ENCODE results near the gene ME1. TPM values are rescaled to one million over a fixed set of nuclear protein-coding genes. Genes with fewer than 3 reads are reported as not detected.
"Not testable (repeated sequence)": the region's sequence is repeated elsewhere in the genome, so short reads cannot be mapped to it uniquely, and the experiment has no call there.

ME1 gene
- total RNA-seq, 1 experiment from 2014 or later, result 10.4 TPM

DNA sequence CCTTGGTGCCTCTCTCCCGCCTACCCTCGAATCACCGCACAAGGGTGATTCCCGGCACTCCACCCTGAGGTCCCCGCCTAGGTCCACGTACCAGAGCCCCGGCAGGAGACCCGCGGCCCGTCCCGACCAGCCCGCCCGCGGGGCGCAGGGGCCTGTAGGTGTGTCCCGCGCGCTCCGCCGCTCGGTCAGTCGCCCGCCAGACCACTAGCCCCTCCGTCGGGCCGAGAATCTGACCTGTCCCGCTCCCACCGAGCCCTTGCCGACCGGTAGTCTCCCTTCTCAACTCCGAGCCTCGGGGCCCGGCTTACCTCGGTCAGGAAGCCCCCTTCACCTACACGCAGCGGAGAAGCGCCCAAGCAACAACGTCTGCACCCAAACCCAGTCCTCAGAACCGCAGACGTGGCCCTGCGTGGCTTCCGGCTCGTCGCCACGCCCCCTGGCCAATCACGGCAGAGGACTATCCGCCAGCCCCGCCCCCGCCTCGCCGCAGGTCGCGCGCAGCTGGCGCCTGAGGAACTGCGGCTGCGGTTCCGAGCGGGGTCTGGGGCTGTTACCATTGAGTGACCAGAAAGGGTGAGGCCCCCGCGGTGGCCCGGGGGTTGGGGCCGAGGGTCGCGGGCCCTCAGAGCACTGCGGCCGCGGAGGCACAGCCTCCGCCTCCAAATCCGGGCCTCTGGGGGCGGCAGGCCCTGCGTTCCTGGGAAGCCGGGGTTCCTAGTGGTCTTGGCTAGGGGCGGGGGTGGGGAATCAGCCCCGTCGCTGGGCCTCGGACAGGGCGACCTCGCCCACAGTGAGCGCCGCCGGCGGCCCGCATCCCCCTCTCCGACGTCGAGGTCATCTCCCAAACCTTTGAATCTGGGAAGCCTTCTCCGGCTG, 237.7 kb downstream of the ME1 start, which contains the start of the genes PGM3 and RWDD2A:
Gene PGM3 (minus strand): TSS at position 395 of the 876 bp plus-strand sequence. CDS start 2,253 bp downstream, outside the sequence.
Gene RWDD2A (plus strand): TSS at position 487 of the 876 bp plus-strand sequence. CDS start 1,095 bp downstream, outside the sequence.
- H3K36me3 ChIP-seq, result peaks cover 31% of the 10 kb centered on the region

GRCh38 chr6:83192456-83192855, 238.4 kb downstream of the ME1 start:
- Histone ChIP-seq H3K4me3 (peak overlapping the region; percentile 79), H3K27me3 (no peaks in the 10 kb centered on the region), H3K9me3 (no peaks in the 10 kb centered on the region), H3K36me3 (peaks cover 38% of the 10 kb centered on the region)
- no peak for DNase-seq

More for the DNA sequence above, 237.7 kb downstream of the ME1 start, which contains the start of the genes PGM3 and RWDD2A:
- Histone ChIP-seq H3K9me3 (no peaks in the 10 kb centered on the region), H3K4me3 (peak within 1 kb of the TSS; percentile 79), H3K27me3 (no peaks in the 10 kb centered on the region)
- peak; percentile 91 for DNase-seq

DNA sequence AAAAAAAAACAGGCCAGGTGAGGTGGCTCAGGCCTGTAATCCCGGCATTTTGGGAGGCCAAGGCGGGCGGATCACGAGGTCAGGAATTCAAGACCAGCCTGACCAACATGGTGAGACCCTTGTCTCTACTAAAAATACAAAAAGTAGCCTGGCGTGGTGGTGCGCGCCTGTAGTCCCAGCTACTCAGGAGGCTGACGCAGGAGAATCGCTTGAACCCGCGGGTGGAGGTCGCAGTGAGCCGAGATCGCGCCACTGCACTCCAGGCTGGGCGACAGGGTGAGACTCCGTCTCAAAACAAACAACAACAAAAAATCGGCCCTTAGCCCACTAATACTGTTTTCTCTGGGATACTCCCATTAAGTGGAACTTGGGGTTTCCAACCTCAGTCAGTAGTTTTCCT, 238.9 kb downstream of the ME1 start:
- not testable (repeated sequence) for H3K27me3 ChIP-seq

DNA sequence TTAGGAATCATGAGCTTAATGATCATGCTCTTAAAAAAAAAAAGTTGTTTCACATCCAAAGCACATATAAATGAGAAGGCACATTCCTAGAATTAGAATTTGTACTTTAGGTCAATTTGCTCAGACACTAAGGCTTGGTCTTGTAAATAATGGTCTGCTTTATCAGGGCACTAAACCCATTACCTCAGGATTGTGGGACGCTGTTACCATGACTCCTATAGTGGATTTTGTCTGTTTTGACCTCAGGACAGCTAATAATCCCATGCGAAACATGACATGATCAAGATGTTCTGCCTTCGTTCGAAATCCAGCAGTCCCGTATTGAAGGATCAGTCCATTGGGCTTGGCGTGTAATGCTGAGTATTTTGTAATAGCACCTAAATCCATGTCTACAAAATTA, 240.2 kb downstream of the ME1 start:
- Histone ChIP-seq H3K36me3 (peaks cover 53% of the 10 kb centered on the region), H3K4me3 (no peak overlapping the region)

More for the DNA sequence above, 238.9 kb downstream of the ME1 start:
- not testable (repeated sequence) for DNase-seq, H3K9me3 ChIP-seq
- Histone ChIP-seq H3K36me3 (peaks cover 43% of the 10 kb centered on the region), H3K4me3 (peak overlapping the region; percentile 79)

DNA sequence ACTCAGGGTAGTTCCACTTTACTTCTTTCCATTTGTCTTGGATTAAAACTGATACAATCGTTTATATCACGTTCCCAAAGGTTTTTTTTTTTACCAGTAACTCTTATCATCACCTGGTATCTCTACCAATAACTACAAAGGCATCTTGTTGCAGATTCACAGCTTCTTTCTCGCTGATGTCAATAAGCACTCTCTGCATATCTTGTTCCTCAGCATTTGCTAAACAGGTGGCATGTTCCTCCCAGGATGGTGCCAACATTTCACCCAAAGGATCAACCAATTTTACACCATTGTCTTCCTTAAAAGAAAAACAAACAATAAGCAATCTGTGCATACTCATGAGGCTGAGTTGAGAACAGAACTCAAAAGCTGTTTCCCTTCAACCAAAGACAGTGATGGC, 242.3 kb downstream of the ME1 start:
- DNase-seq, result no peak
- H3K4me3 ChIP-seq, result no peak overlapping the region
- H3K9me3 ChIP-seq, result no peaks in the 10 kb centered on the region
- peaks cover 72% of the 10 kb centered on the region for H3K36me3 ChIP-seq
- H3K27me3 ChIP-seq, result no peaks in the 10 kb centered on the region

More for the DNA sequence above, 240.2 kb downstream of the ME1 start:
- Histone ChIP-seq H3K27me3 (no peaks in the 10 kb centered on the region), H3K9me3 (no peaks in the 10 kb centered on the region)
- DNase-seq, result no peak

- Histone ChIP-seq H3K4me3 (no peak overlapping the region), H3K36me3 (peaks cover 93% of the 10 kb centered on the region), H3K27me3 (no peaks in the 10 kb centered on the region), H3K9me3 (no peaks in the 10 kb centered on the region)
- DNase-seq, result no peak
Observed at GRCh38 chr6:83185096-83185495, 245.8 kb downstream of the ME1 start.

DNA sequence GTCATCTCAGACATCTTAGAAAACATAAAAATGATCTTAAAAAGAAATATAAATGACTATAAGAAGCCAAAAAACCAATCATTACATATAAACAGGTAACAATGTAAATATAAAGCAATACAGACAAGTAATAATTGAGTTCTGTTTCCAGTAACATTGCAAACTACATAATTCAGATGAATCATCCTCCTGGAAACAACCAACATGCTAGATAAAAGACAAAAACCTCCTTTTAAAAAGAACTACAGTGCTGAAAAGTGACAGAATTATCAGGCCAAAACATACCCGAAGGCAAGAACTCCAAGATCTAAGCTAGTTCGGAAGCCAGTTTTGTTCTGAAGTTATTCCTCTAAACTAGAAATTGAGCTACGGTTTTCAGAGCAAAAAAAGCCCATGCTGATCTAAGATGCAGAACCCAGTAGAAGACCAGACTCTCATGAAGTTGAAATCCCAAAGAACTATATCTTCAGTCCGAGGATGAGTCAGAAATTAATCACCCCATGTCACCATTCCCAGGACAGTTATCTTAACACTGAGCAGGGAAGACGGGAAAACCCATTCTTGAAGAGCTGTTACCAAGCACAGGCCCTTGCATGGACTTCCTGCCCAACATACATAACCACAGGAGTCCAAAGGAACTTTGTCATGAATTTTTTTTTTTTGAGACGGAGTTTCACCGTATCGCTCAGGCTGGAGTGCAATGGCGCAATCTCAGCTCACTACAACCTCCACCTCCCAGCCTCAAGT, 247.6 kb downstream of the ME1 start:
- no peaks in the 10 kb centered on the region for H3K9me3 ChIP-seq
- no peaks in the 10 kb centered on the region for H3K27me3 ChIP-seq
- H3K4me3 ChIP-seq, result no peak overlapping the region
- peak; percentile 51 for DNase-seq
- peaks cover 89% of the 10 kb centered on the region for H3K36me3 ChIP-seq

DNA sequence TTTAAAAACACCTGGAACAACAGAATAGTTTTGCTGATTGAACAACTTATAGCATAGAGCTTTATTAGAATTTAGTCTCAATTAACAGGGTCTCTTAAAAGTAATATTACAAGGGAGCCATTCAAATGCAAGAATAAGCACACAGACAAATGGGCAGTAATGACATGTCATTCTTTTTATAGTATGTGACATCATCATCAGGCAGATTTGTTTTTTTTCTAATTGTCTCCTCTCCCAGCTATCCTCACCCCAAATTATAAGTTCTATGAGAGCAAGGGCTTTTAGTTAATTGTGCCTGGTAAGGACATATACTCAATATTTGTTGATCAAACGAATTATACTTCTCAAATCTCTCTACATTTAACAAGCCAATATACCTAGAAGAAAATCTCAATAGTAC, 248.7 kb downstream of the ME1 start:
- Histone ChIP-seq H3K36me3 (peaks cover 85% of the 10 kb centered on the region), H3K4me3 (no peak overlapping the region), H3K9me3 (no peaks in the 10 kb centered on the region), H3K27me3 (no peaks in the 10 kb centered on the region)
- DNase-seq, result no peak

DNA sequence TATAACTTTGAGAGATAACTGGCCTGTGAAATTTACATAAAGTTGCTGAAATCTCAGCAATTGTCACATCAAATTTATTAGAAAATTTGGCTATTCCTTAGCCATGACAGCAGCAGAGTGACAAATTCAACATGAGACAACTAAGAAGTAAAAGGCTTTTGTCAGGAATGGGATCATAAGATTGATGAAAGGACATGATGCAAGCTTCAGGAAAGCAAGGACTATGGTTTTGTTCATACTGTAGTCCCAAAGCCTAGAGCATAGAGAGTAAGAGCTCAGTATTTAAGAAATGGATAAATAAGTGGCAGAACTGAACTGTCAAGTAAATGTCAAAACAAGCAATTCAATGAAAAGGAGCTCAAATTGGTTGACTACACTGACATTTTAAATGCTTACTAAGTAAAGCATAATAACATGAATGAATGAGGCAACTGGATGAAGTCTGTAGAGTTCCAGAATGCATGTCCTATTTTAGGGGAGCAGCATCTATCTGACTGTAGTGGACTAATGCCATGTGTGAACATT, 250.4 kb downstream of the ME1 start:
- H3K4me3 ChIP-seq, result no peak overlapping the region
- no peaks in the 10 kb centered on the region for H3K9me3 ChIP-seq
- no peak for DNase-seq
- H3K36me3 ChIP-seq, result peaks cover 78% of the 10 kb centered on the region
- H3K27me3 ChIP-seq, result no peaks in the 10 kb centered on the region

- H3K9me3 ChIP-seq, result no peaks in the 10 kb centered on the region
- no peak for DNase-seq
- H3K27me3 ChIP-seq, result no peaks in the 10 kb centered on the region
- no peak overlapping the region for H3K4me3 ChIP-seq
- H3K36me3 ChIP-seq, result peaks cover 82% of the 10 kb centered on the region
Observed at GRCh38 chr6:83176246-83176645, 254.6 kb downstream of the ME1 start.

DNA sequence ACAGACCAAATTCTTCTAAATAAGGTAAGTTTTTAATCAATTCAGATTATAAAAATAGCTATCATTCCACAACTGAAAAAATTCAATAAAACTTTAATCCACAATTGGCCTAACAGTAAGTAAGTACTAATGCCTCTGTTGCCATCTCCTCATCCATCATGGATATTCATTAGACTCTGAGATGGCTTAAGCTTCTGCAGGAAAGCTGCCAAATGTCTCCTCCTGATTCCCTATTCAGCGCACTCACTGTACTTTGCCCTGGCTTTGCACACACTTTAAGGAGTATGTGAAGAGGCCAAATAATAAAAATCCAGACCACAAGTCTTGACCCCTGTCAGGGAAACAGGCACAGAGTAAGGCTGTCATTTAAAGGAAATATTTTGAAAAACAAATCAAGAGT, 261.3 kb downstream of the ME1 start:
- H3K36me3 ChIP-seq, result peaks cover 90% of the 10 kb centered on the region
- DNase-seq, result no peak
- no peaks in the 10 kb centered on the region for H3K9me3 ChIP-seq
- H3K4me3 ChIP-seq, result no peak overlapping the region
- H3K27me3 ChIP-seq, result no peaks in the 10 kb centered on the region

DNA sequence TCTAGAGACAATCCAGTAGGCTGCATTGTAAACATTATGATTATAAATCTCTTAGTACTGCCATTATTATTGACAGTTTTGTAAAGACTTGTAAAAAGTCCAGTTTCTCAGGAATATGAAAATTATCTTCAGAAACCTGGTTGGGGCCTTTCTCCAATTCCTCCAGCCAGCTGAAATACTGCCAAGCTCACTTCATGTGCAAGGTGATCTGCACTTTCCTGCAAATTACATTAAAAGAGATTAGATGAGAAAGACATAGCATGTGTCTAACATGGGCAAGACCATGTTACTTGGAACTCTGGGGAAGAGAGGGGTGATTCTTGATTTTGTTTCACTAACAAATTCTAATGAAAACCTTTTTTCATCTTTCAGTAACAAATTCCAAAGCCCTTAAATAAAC, 261.7 kb downstream of the ME1 start:
- DNase-seq, result no peak
- no peaks in the 10 kb centered on the region for H3K9me3 ChIP-seq
- peaks cover 90% of the 10 kb centered on the region for H3K36me3 ChIP-seq
- no peaks in the 10 kb centered on the region for H3K27me3 ChIP-seq
- no peak overlapping the region for H3K4me3 ChIP-seq

GRCh38 chr6:83168556-83168955, 262.3 kb downstream of the ME1 start:
- Histone ChIP-seq H3K27me3 (no peaks in the 10 kb centered on the region), H3K9me3 (no peaks in the 10 kb centered on the region), H3K36me3 (peaks cover 85% of the 10 kb centered on the region), H3K4me3 (no peak overlapping the region)
- DNase-seq, result no peak

- no peak overlapping the region for H3K4me3 ChIP-seq
- no peaks in the 10 kb centered on the region for H3K27me3 ChIP-seq
- peaks cover 81% of the 10 kb centered on the region for H3K36me3 ChIP-seq
- no peaks in the 10 kb centered on the region for H3K9me3 ChIP-seq
- DNase-seq, result no peak
Observed at GRCh38 chr6:83167726-83168278, 263.0 kb downstream of the ME1 start.
